K562 (cell line): ENCODE results near the gene CCL16. TPM values are rescaled to one million over a fixed set of nuclear protein-coding genes. Genes with fewer than 3 reads are reported as not detected.

Experiments used
- polyA plus RNA-seq, 8 experiments: library from polyadenylated mRNA; depleted of rRNA in 4 of 8; stranded (reverse) in 5 of 8; unstranded in 3 of 8; fragments of >200 nt; fragmentation: Nextera tagmentation in 2 of 8; fragmentation: Illumina TruSeq in 1 of 8; extraction: Ambion mirVana in 2 of 8; extraction: Trizol in 1 of 8; gene quantifications; 2 replicates each; pipeline versions ENCODE4 v1.2.1 to v1.2.3, GENCODE V29; 2011 to 2014; ENCODE audit warnings: inconsistent platforms in 1 of 8, missing spikeins in 1 of 8
- total RNA-seq, 7 experiments: library from RNA; depleted of rRNA in 6 of 7; stranded (reverse); fragments of >200 nt in 6 of 7; fragmentation: Illumina TruSeq in 2 of 7; extraction: Trizol in 2 of 7; gene quantifications; 2 replicates each; pipeline versions ENCODE4 v1.2.1 to v1.2.3, GENCODE V29; 2011 to 2021; ENCODE audit warnings: low replicate concordance in 1 of 7

Gene CCL16
- total and polyA plus RNA-seq, 9 of the 15 experiments (the other 6 are each of a cell fraction or from before 2014, with no cell fraction given), result not detected

Other genes with a start within 250 kb of the CCL16 start
Only the 7 nearest of the 18 such genes appear.
- gene CCL5, start 101.1 kb downstream of the CCL16 start, total RNA-seq (2014; rRNA removed), result 0.08 and 0.18 TPM in 2 replicates
- 0.16 TPM in 1 of 2 replicates, not detected in the other for gene CCL5, start 101.1 kb downstream of the CCL16 start, total RNA-seq (2014; rRNA removed; fragmentation: Illumina TruSeq; extraction: Trizol)
- gene CCL5, start 101.1 kb downstream of the CCL16 start, total RNA-seq (2015; rRNA removed; fragmentation: Illumina TruSeq; extraction: Trizol), result 0.18 and 0.23 TPM in 2 replicates
- gene CCL5, start 101.1 kb downstream of the CCL16 start, total RNA-seq (2021), result 0.56 and 0.58 TPM in 2 replicates
- gene CCL5, start 101.1 kb downstream of the CCL16 start, polyA plus RNA-seq (2011; rRNA removed), result 0.08 and 0.53 TPM in 2 replicates
- gene CCL5, start 101.1 kb downstream of the CCL16 start, polyA plus RNA-seq (2014; fragmentation: Illumina TruSeq; extraction: Trizol), result 0.43 TPM in 2 replicates
- under 1 TPM; 0.46 to 0.59 TPM for gene CCL5, start 101.1 kb downstream of the CCL16 start, polyA plus RNA-seq (2014; fragmentation: Nextera tagmentation; extraction: Ambion mirVana)
- 0.30 and 0.49 TPM in 2 replicates for gene CCL5, start 101.1 kb downstream of the CCL16 start, polyA plus RNA-seq (2014; rRNA removed)
- 2.5 and 3.9 TPM in 2 replicates for gene RDM1, start 50.7 kb downstream of the CCL16 start, total RNA-seq (2014; rRNA removed)
- 4.8 and 5.6 TPM in 2 replicates for gene RDM1, start 50.7 kb downstream of the CCL16 start, total RNA-seq (2014; rRNA removed; fragmentation: Illumina TruSeq; extraction: Trizol)
- gene RDM1, start 50.7 kb downstream of the CCL16 start, total RNA-seq (2015; rRNA removed; fragmentation: Illumina TruSeq; extraction: Trizol), result 2.9 and 3.0 TPM in 2 replicates
- 5.0 and 5.7 TPM in 2 replicates for gene RDM1, start 50.7 kb downstream of the CCL16 start, total RNA-seq (2021)
- gene RDM1, start 50.7 kb downstream of the CCL16 start, polyA plus RNA-seq (2011; rRNA removed), result 8.3 and 9.6 TPM in 2 replicates
- gene RDM1, start 50.7 kb downstream of the CCL16 start, polyA plus RNA-seq (2014; fragmentation: Illumina TruSeq; extraction: Trizol), result 5.4 and 7.0 TPM in 2 replicates
- gene RDM1, start 50.7 kb downstream of the CCL16 start, polyA plus RNA-seq (2014; fragmentation: Nextera tagmentation; extraction: Ambion mirVana), result 10 to 100 TPM in 1 of 2 experiments, 1 to 10 TPM in 1; 8.5 to 11.2 TPM
- 6.1 and 6.5 TPM in 2 replicates for gene RDM1, start 50.7 kb downstream of the CCL16 start, polyA plus RNA-seq (2014; rRNA removed)
- gene LYZL6, start 37.8 kb downstream of the CCL16 start, total RNA-seq (2014; rRNA removed), result not detected in 2 replicates
- not detected in 2 replicates for gene LYZL6, start 37.8 kb downstream of the CCL16 start, total RNA-seq (2014; rRNA removed; fragmentation: Illumina TruSeq; extraction: Trizol)
- not detected in 2 replicates for gene LYZL6, start 37.8 kb downstream of the CCL16 start, total RNA-seq (2015; rRNA removed; fragmentation: Illumina TruSeq; extraction: Trizol)
- gene LYZL6, start 37.8 kb downstream of the CCL16 start, total RNA-seq (2021), result not detected in 2 replicates
- gene LYZL6, start 37.8 kb downstream of the CCL16 start, polyA plus RNA-seq (2011; rRNA removed), result not detected in 2 replicates
- not detected in 2 replicates for gene LYZL6, start 37.8 kb downstream of the CCL16 start, polyA plus RNA-seq (2014; fragmentation: Illumina TruSeq; extraction: Trizol)
- not detected for gene LYZL6, start 37.8 kb downstream of the CCL16 start, polyA plus RNA-seq (2014; fragmentation: Nextera tagmentation; extraction: Ambion mirVana)
- not detected in 2 replicates for gene LYZL6, start 37.8 kb downstream of the CCL16 start, polyA plus RNA-seq (2014; rRNA removed)
- not detected in 2 replicates for gene CCL14, start 5.2 kb upstream of the CCL16 start, total RNA-seq (2014; rRNA removed)
- gene CCL14, start 5.2 kb upstream of the CCL16 start, total RNA-seq (2014; rRNA removed; fragmentation: Illumina TruSeq; extraction: Trizol), result not detected in 2 replicates
- gene CCL14, start 5.2 kb upstream of the CCL16 start, total RNA-seq (2015; rRNA removed; fragmentation: Illumina TruSeq; extraction: Trizol), result not detected in 2 replicates
- not detected in 2 replicates for gene CCL14, start 5.2 kb upstream of the CCL16 start, total RNA-seq (2021)
- not detected in 2 replicates for gene CCL14, start 5.2 kb upstream of the CCL16 start, polyA plus RNA-seq (2011; rRNA removed)
- gene CCL14, start 5.2 kb upstream of the CCL16 start, polyA plus RNA-seq (2014; fragmentation: Illumina TruSeq; extraction: Trizol), result not detected in 2 replicates
- not detected for gene CCL14, start 5.2 kb upstream of the CCL16 start, polyA plus RNA-seq (2014; fragmentation: Nextera tagmentation; extraction: Ambion mirVana)
- gene CCL14, start 5.2 kb upstream of the CCL16 start, polyA plus RNA-seq (2014; rRNA removed), result not detected in 2 replicates
- gene CCL15, start 20.1 kb upstream of the CCL16 start, total RNA-seq (2014; rRNA removed), result not detected in 2 replicates
- gene CCL15, start 20.1 kb upstream of the CCL16 start, total RNA-seq (2014; rRNA removed; fragmentation: Illumina TruSeq; extraction: Trizol), result not detected in 2 replicates
- gene CCL15, start 20.1 kb upstream of the CCL16 start, total RNA-seq (2015; rRNA removed; fragmentation: Illumina TruSeq; extraction: Trizol), result not detected in 2 replicates
- not detected in 2 replicates for gene CCL15, start 20.1 kb upstream of the CCL16 start, total RNA-seq (2021)
- gene CCL15, start 20.1 kb upstream of the CCL16 start, polyA plus RNA-seq (2011; rRNA removed), result not detected in 2 replicates
- not detected in 2 replicates for gene CCL15, start 20.1 kb upstream of the CCL16 start, polyA plus RNA-seq (2014; fragmentation: Illumina TruSeq; extraction: Trizol)
- not detected for gene CCL15, start 20.1 kb upstream of the CCL16 start, polyA plus RNA-seq (2014; fragmentation: Nextera tagmentation; extraction: Ambion mirVana)
- not detected in 2 replicates for gene CCL15, start 20.1 kb upstream of the CCL16 start, polyA plus RNA-seq (2014; rRNA removed)
- gene CCL23, start 36.5 kb upstream of the CCL16 start, total RNA-seq (2014; rRNA removed), result not detected in 2 replicates
- gene CCL23, start 36.5 kb upstream of the CCL16 start, total RNA-seq (2014; rRNA removed; fragmentation: Illumina TruSeq; extraction: Trizol), result not detected in 2 replicates
- gene CCL23, start 36.5 kb upstream of the CCL16 start, total RNA-seq (2015; rRNA removed; fragmentation: Illumina TruSeq; extraction: Trizol), result not detected in 2 replicates
- not detected in 2 replicates for gene CCL23, start 36.5 kb upstream of the CCL16 start, total RNA-seq (2021)
- gene CCL23, start 36.5 kb upstream of the CCL16 start, polyA plus RNA-seq (2011; rRNA removed), result not detected in 2 replicates
- not detected in 2 replicates for gene CCL23, start 36.5 kb upstream of the CCL16 start, polyA plus RNA-seq (2014; fragmentation: Illumina TruSeq; extraction: Trizol)
- not detected for gene CCL23, start 36.5 kb upstream of the CCL16 start, polyA plus RNA-seq (2014; fragmentation: Nextera tagmentation; extraction: Ambion mirVana)
- gene CCL23, start 36.5 kb upstream of the CCL16 start, polyA plus RNA-seq (2014; rRNA removed), result not detected in 2 replicates
- gene CCL18, start 82.8 kb upstream of the CCL16 start, total RNA-seq (2014; rRNA removed), result not detected in 2 replicates
- gene CCL18, start 82.8 kb upstream of the CCL16 start, total RNA-seq (2014; rRNA removed; fragmentation: Illumina TruSeq; extraction: Trizol), result not detected in 2 replicates
- gene CCL18, start 82.8 kb upstream of the CCL16 start, total RNA-seq (2015; rRNA removed; fragmentation: Illumina TruSeq; extraction: Trizol), result not detected in 2 replicates
- not detected in 2 replicates for gene CCL18, start 82.8 kb upstream of the CCL16 start, total RNA-seq (2021)
- gene CCL18, start 82.8 kb upstream of the CCL16 start, polyA plus RNA-seq (2011; rRNA removed), result not detected in 2 replicates
- gene CCL18, start 82.8 kb upstream of the CCL16 start, polyA plus RNA-seq (2014; fragmentation: Illumina TruSeq; extraction: Trizol), result not detected in 2 replicates
- not detected for gene CCL18, start 82.8 kb upstream of the CCL16 start, polyA plus RNA-seq (2014; fragmentation: Nextera tagmentation; extraction: Ambion mirVana)
- gene CCL18, start 82.8 kb upstream of the CCL16 start, polyA plus RNA-seq (2014; rRNA removed), result not detected in 2 replicates